HUES64 (cell line): Measurements from ENCODE around the gene ZFAND5. TPM values are rescaled to one million over a fixed set of nuclear protein-coding genes. Genes with fewer than 3 reads are reported as not detected.
A peak's percentile ranks its signal among the peaks of the same experiment; 100 is the strongest.

ENCODE experiments used
- H3K27ac ChIP-seq: 2 replicates; pipeline ENCODE4 v1.7.0; 2013; ENCODE audit warnings: low read depth, low read length, inconsistent platforms
- H3K27me3 ChIP-seq: 2 replicates; pipeline ENCODE4 v1.6.1; 2013; ENCODE audit warnings: mild to moderate bottlenecking, low read length; ENCODE audit not compliant: insufficient read depth
- H3K36me3 ChIP-seq: 2 replicates; pipeline ENCODE4 v1.6.1; 2013; ENCODE audit warnings: mild to moderate bottlenecking, low read length; ENCODE audit not compliant: insufficient read depth
- H3K4me1 ChIP-seq: 2 replicates; pipeline ENCODE4 v1.6.1; 2013; ENCODE audit warnings: mild to moderate bottlenecking, low read length, moderate library complexity; ENCODE audit not compliant: insufficient read depth
- H3K4me3 ChIP-seq: 2 replicates; pipeline ENCODE4 v1.5.1; 2013; ENCODE audit warnings: mild to moderate bottlenecking, low read length, moderate library complexity
- H3K9ac ChIP-seq: 2 replicates; pipeline ENCODE4 v1.6.1; 2013; ENCODE audit warnings: mild to moderate bottlenecking, low read depth, low read length
- H3K9me3 ChIP-seq: 2 replicates; pipeline ENCODE4 v1.6.1; 2013; ENCODE audit warnings: low read depth, low read length; ENCODE audit not compliant: insufficient read depth
- WGBS: fragments of 150-250, 120-280 bp; methylation state at CpG from one replicate; pipeline ENCODE4 v1.1.7; 2013; ENCODE audit warnings: missing lambda C conversion rate; 5-methylcytosine and 5-hydroxymethylcytosine counted together
- polyA plus RNA-seq, 2 experiments: library from polyadenylated mRNA; stranded (reverse); fragments of 50-300 nt; gene quantifications; one replicate each; pipeline ENCODE4 v1.2.3, GENCODE V29; 2013

The ZFAND5 gene, protein sequence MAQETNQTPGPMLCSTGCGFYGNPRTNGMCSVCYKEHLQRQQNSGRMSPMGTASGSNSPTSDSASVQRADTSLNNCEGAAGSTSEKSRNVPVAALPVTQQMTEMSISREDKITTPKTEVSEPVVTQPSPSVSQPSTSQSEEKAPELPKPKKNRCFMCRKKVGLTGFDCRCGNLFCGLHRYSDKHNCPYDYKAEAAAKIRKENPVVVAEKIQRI
- 154 TPM for polyA plus RNA-seq (2013, experiment 1 of 2)
- polyA plus RNA-seq (2013, experiment 2 of 2): 160 TPM

DNA sequence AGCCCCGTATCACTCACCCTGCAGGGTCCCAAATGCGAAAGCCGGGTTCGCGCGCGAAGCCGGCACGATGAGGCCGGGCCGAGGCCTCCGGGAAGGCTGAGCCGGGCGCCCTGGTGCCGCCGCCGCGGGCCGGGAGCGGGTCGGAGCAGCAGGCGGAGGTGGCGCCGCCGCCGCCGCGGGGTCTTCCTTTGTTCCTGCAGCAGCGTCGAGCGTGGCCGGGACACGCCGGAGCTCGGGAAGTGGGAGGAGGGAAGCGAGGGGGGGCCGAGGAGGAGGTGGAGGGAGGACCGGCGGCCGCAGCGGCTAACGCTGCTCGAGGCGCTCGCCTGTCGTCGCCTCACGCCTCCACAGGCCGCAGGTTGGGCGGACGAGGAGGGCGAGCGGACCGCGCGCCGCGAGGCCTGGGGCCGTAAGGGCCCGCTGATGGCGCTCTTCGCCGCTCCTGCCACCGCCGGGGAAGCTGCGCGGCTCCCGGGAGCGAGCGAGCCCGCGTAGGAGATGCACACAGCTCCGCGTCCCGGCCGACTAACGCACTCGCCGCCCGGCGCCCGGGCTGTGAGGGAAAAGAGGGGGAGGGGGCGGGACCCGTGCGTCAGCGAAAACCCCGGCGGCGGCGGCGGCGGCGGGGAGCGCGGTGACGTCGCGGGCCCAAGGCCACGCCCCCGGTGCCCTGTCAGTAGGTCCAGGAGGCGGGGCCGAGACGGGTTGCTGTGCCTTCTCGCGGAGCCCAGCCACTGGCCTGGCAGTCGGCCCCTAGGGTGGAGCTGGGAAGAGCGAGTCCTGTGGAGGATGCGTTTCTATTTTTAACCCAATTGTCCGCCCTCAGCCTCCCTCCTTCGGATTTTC, at the start of gene ZFAND5:
Gene ZFAND5, minus strand, starts transcription at position 530 of the 846 bp plus-strand sequence. CDS start 4,430 bp downstream, outside the sequence.
- WGBS: under 1% methylated on average over 110 of the region's 110 CpGs
- Histone ChIP-seq H3K27ac (peak within 1 kb of the TSS; percentile 98), H3K4me3 (peak within 1 kb of the TSS; percentile 94)

DNA sequence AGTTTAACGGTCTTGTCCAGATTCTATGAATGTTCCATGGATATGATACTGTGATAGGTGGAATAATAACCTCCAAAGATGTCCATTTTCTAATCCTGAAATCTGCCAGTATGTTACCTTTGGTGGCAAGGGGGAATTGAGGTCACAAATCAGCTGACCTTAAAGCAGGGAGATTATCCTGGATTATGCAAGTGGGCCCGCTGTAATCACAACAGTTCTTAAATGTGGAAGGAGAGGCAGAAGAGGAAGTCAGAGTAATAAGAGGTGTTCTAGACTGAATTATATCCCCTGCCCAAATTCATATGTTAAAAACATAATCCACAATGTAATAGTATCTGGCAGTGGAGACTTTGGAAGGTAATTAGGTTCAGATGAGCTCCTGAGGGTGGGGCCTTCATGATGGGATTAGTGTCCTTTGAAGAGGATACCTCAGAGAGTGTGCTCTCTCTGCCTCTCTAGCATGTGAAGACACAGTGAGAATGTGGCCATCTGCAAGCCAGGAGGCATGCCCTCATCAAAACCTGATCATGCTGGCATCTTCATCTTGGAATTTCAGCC, 47.6 kb upstream of the ZFAND5 start:
- Histone ChIP-seq H3K4me1 (no peaks in the 10 kb centered on the region), H3K36me3 (no peaks in the 10 kb centered on the region), H3K4me3 (no peak overlapping the region), H3K9me3 (no peaks in the 10 kb centered on the region), H3K27me3 (no peaks in the 10 kb centered on the region), H3K27ac (no peak overlapping the region), H3K9ac (no peak overlapping the region)
- WGBS: 97% methylated on average over 2 of the region's 2 CpGs

More for the DNA sequence above, at the start of gene ZFAND5:
- peak within 1 kb of the TSS; percentile 95 for H3K9ac ChIP-seq
- H3K36me3 ChIP-seq: peaks cover 38% of the 10 kb centered on the region
- H3K9me3 ChIP-seq: no peaks in the 10 kb centered on the region
- peaks cover 36% of the 10 kb centered on the region for H3K4me1 ChIP-seq
- no peaks in the 10 kb centered on the region for H3K27me3 ChIP-seq

DNA sequence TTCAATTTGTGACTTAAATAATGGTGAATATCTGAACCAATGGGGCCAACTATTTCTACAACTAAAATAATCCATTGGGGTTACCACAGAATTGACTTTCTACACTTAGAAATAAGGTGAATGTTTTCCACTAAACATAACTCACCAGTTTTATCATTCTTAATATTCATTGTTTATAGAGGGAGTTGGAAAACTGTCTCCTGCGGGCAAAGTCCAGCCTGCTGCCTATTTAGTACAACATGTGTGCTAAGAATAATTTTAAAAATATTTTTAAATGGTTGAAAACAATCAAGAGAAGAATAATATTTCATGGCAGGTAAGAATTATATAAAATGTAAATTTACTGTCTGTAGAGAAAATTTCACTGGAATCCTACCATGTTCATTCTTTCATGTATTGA, 45.2 kb upstream of the ZFAND5 start:
- Histone ChIP-seq H3K4me3 (no peak overlapping the region), H3K36me3 (no peaks in the 10 kb centered on the region), H3K27me3 (no peaks in the 10 kb centered on the region), H3K9me3 (no peaks in the 10 kb centered on the region), H3K27ac (no peak overlapping the region), H3K4me1 (no peaks in the 10 kb centered on the region), H3K9ac (no peak overlapping the region)
- 100% methylated on average over 1 of the region's 1 CpG for WGBS

DNA sequence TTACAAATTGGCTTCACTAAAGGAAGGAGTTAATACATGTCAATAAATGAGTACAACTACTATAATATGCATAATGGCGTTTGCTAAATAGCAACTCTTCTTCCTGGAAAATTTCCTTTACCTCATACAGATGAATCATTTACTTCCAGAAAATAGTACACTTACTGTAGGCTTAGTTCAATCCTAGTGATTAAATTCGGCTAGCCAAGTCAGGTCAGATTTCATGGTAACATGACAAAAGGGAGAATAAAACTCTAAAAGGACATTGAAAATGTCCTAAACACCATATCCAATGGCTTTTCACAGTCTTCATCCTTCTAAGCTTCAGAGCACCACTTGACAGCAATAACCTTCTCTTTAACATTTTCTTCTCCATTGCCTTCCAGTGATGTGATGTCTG, 42.1 kb upstream of the ZFAND5 start:
- H3K36me3 ChIP-seq: no peaks in the 10 kb centered on the region
- H3K27ac ChIP-seq: no peak overlapping the region
- H3K4me3 ChIP-seq: no peak overlapping the region
- no peak overlapping the region for H3K9ac ChIP-seq
- WGBS: 88% methylated on average over 2 of the region's 2 CpGs
- H3K27me3 ChIP-seq: no peaks in the 10 kb centered on the region
- no peaks in the 10 kb centered on the region for H3K4me1 ChIP-seq
- no peaks in the 10 kb centered on the region for H3K9me3 ChIP-seq

DNA sequence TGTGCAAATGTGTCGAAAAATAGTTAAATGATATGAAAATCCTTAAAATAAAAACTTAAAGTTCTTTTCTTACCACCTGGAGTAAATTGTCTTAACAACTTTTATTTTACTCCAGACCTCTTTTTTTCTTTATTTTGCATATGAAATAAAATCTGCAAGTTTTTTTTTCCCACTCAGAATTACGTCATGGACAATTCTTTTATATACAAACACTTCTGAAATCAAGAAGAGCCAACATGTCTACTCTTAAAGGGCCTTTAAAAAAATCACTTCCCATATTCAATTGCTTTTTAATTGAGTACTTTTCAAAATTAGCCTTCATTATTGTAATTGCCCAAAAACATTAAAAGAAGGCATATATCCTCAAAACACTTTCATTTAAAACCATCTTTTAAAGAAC, 37.7 kb upstream of the ZFAND5 start:
- H3K9me3 ChIP-seq: no peaks in the 10 kb centered on the region
- no peak overlapping the region for H3K9ac ChIP-seq
- H3K27ac ChIP-seq: no peak overlapping the region
- no peak overlapping the region for H3K4me3 ChIP-seq
- H3K27me3 ChIP-seq: no peaks in the 10 kb centered on the region
- no peaks in the 10 kb centered on the region for H3K36me3 ChIP-seq
- no peaks in the 10 kb centered on the region for H3K4me1 ChIP-seq
- WGBS: 83% methylated on average over 1 of the region's 2 CpGs

DNA sequence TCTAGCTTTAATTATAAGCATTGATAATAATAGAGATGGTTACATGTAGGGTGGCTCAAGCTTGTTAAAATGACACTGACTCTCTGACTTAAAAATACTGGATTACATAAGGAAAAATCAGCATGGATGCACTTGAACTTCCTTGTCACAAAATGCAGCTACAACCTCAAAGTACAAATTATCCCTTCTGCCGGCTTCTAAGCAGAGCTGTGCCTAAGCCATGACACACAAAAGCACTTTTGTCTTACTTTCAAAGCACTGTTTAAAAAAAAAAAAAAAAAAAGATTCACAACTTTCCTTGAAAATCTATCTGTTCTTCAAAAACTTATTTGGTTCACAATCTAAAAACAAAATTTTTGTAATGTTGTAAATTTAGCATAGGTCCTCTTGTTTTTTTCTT, 36.4 kb upstream of the ZFAND5 start:
- Histone ChIP-seq H3K4me3 (no peak overlapping the region), H3K4me1 (no peaks in the 10 kb centered on the region), H3K27me3 (no peaks in the 10 kb centered on the region), H3K9ac (no peak overlapping the region), H3K36me3 (no peaks in the 10 kb centered on the region), H3K27ac (no peak overlapping the region), H3K9me3 (no peaks in the 10 kb centered on the region)
- WGBS: 72% methylated on average over 1 of the region's 1 CpG

DNA sequence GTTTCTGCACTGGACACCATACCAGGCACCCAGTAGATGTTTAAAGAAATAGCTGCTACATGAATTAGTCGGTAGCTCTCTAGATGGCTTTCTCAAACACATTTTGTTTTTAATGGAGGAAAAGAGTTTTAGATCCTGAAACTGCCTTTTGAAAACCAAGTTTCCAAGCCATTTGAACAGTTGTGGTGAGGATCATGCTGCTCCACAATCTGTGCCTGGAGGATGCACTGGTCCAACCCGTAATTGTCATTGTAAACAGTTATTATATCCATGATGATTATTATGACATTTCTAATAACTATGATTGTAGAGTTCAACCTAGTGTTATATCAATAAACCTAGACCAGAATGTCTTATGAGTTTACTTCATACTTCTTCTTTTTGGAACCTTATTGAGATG, 35.9 kb upstream of the ZFAND5 start:
- H3K27ac ChIP-seq: no peak overlapping the region
- WGBS: 95% methylated on average over 1 of the region's 2 CpGs
- H3K27me3 ChIP-seq: no peaks in the 10 kb centered on the region
- H3K36me3 ChIP-seq: no peaks in the 10 kb centered on the region
- no peaks in the 10 kb centered on the region for H3K4me1 ChIP-seq
- H3K9ac ChIP-seq: no peak overlapping the region
- no peaks in the 10 kb centered on the region for H3K9me3 ChIP-seq
- H3K4me3 ChIP-seq: no peak overlapping the region

DNA sequence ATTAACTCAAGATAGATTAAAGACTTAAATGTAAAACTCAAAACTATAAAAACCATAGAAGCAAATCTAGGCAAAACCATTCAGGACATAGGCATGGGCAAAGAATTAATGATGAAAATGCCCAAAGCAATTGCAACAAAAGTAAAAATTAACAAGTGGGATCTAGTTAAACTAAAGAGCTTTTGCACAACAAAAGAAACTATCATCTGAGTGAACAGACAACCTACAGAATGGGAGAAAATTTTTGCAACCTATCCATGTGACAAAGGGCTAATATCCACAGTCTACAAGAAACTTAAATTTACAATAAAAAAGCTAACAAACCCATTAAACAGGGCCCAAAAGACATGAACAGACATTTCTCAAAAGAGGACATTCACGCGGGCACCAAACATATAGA, 34.4 kb upstream of the ZFAND5 start:
- no peak overlapping the region for H3K4me3 ChIP-seq

DNA sequence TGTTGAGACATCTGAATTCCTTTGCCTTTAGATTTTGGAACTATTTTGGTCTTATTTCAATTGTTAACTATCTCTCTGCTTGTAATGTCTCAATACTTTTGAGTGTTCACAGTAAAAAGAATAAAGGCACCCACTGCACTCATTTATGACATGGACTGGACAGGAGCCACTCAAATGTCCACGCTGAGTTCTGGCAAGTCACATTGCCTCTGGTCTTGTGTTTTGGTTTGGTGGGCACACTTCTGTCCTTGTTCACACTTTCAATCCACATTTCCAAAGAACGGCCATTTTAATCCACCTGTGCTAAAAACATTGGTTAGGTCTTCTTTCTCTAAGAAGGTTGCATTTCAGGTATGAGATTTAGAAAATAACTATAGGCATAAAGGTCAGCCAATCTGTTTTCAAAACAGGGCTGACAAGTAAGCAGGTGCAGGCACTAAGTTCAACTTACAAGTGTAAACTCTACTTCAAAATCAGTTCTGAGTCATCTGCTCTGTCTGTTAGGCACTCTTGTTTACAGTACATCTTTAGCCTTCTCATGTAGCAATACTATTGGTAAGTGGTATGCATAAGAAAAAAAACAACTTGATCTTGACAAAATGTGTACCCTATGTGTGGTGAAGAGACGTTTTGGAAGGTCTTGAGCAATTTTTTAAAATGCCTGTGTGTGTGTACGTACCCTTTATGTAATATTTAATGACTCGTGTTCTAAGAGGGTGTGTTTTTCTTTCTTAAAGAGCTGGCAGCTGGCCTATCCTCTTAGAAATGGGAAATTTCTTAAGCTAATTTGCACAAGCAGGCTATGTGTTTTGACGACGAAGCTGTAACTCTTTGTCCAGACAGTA, 31.5 kb upstream of the ZFAND5 start:
- no peaks in the 10 kb centered on the region for H3K27me3 ChIP-seq
- 77% methylated on average over 7 of the region's 7 CpGs for WGBS
- no peak overlapping the region for H3K4me3 ChIP-seq
- no peaks in the 10 kb centered on the region for H3K9me3 ChIP-seq
- H3K27ac ChIP-seq: no peak overlapping the region
- peaks cover 8% of the 10 kb centered on the region; the same call in 1 of the 2 replicates for H3K4me1 ChIP-seq
- H3K36me3 ChIP-seq: no peaks in the 10 kb centered on the region
- no peak overlapping the region for H3K9ac ChIP-seq

More for the DNA sequence above, 34.4 kb upstream of the ZFAND5 start:
- H3K36me3 ChIP-seq: no peaks in the 10 kb centered on the region
- no peak overlapping the region for H3K9ac ChIP-seq
- H3K4me1 ChIP-seq: no peaks in the 10 kb centered on the region
- no peak overlapping the region for H3K27ac ChIP-seq
- no peaks in the 10 kb centered on the region for H3K27me3 ChIP-seq
- no peaks in the 10 kb centered on the region for H3K9me3 ChIP-seq
- 84% methylated on average over 2 of the region's 2 CpGs for WGBS

DNA sequence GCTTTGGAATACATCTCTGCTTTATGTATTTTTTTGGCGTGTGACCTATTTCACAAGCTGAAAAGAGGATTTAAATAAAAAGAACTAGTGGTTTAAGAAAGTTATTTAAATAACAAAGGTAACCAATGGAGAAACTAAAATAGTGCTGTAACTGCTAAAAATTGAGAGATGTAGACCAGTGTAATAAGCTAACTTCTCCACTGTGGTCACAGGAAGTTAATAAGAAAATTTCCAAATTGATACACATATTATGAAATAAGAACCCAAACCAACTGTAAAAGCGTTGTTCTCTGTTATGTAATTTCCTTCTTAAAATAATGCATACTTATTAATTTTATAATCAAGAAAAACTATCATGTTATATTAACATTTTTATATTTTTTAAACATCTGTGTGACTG, 29.1 kb upstream of the ZFAND5 start:
- WGBS: 57% methylated on average over 1 of the region's 2 CpGs

More for the DNA sequence above, 29.1 kb upstream of the ZFAND5 start:
- Histone ChIP-seq H3K36me3 (no peaks in the 10 kb centered on the region), H3K27ac (no peak overlapping the region), H3K4me3 (no peak overlapping the region), H3K9ac (no peak overlapping the region), H3K9me3 (no peaks in the 10 kb centered on the region), H3K4me1 (peaks cover 8% of the 10 kb centered on the region; the same call in 1 of the 2 replicates), H3K27me3 (no peaks in the 10 kb centered on the region)
